HepG2 (cell line): ENCODE measurements around the gene C21orf58. TPM values are rescaled to one million over a fixed set of nuclear protein-coding genes. Genes with fewer than 3 reads are reported as not detected.

Experiments
- CREM ChIP-seq, 2 experiments: sonication (generic) in 1 of 2; formaldehyde crosslinking in 1 of 2; IDR thresholded peaks; 2 replicates each; pipeline versions ENCODE4 v1.4.0 to v1.6.1; 2016 to 2020; ENCODE audit warnings: antibody characterized with exemption in 1 of 2, mild to moderate bottlenecking in 1 of 2, missing genetic modification reagents in 1 of 2
- KDM5B ChIP-seq: sonication (generic); formaldehyde crosslinking; IDR thresholded peaks from 2 replicates; pipeline ENCODE4 v1.4.0; 2020; ENCODE audit warnings: missing genetic modification reagents, mild to moderate bottlenecking, borderline replicate concordance
- KLF11 ChIP-seq: IDR thresholded peaks from 2 replicates; pipeline ENCODE4 v1.6.1; 2016; ENCODE audit warnings: missing compliant biosample characterization
- NFE2 ChIP-seq: sonication (generic); formaldehyde crosslinking; IDR thresholded peaks from 2 replicates; pipeline ENCODE4 v1.4.0; 2020; ENCODE audit warnings: missing genetic modification reagents
- NR2C2 ChIP-seq: sonication (generic); formaldehyde crosslinking; IDR thresholded peaks from 2 replicates; pipeline ENCODE4 v1.4.0; 2020; ENCODE audit warnings: missing genetic modification reagents, mild to moderate bottlenecking, moderate library complexity, borderline replicate concordance
- NR3C1 ChIP-seq: sonication (generic); formaldehyde crosslinking; IDR thresholded peaks from 2 replicates; pipeline ENCODE4 v1.4.0; 2020; ENCODE audit warnings: missing genetic modification reagents
- RBAK ChIP-seq: sonication (generic); formaldehyde crosslinking; IDR thresholded peaks from 2 replicates; pipeline ENCODE4 v1.5.1; 2020; ENCODE audit warnings: mild to moderate bottlenecking, missing genetic modification reagents
- SNAI1 ChIP-seq: sonication (generic); formaldehyde crosslinking; IDR thresholded peaks from 2 replicates; pipeline ENCODE4 v1.5.0; 2020; ENCODE audit warnings: mild to moderate bottlenecking, missing genetic modification reagents, borderline replicate concordance
- STAT6 ChIP-seq: sonication (generic); formaldehyde crosslinking; IDR thresholded peaks from 2 replicates; pipeline ENCODE4 v1.4.0; 2020; ENCODE audit warnings: missing genetic modification reagents, mild to moderate bottlenecking, borderline replicate concordance
- TARDBP ChIP-seq: sonication (generic); formaldehyde crosslinking; IDR thresholded peaks from 2 replicates; pipeline ENCODE4 v1.8.0; 2022; ENCODE audit warnings: mild to moderate bottlenecking, missing genetic modification reagents
- TFAP4 ChIP-seq: sonication (generic); IDR thresholded peaks from 2 replicates; pipeline ENCODE4 v1.6.1; 2016; ENCODE audit warnings: low read depth, borderline replicate concordance
- ZBTB4 ChIP-seq: sonication (generic); formaldehyde crosslinking; IDR thresholded peaks from 2 replicates; pipeline ENCODE4 v1.4.0; 2020; ENCODE audit warnings: missing genetic modification reagents, mild to moderate bottlenecking, borderline replicate concordance
- ZNF34 ChIP-seq: sonication (generic); formaldehyde crosslinking; IDR thresholded peaks from 2 replicates; pipeline ENCODE4 v1.4.0; 2020; ENCODE audit warnings: mild to moderate bottlenecking, missing genetic modification reagents, borderline replicate concordance
- ZNF800 ChIP-seq: sonication (generic); formaldehyde crosslinking; IDR thresholded peaks from 2 replicates; pipeline ENCODE4 v1.4.0; 2020; ENCODE audit warnings: missing genetic modification reagents
- ZNF839 ChIP-seq: sonication (generic); formaldehyde crosslinking; IDR thresholded peaks from 2 replicates; pipeline ENCODE4 v1.4.0; 2020; ENCODE audit warnings: missing genetic modification reagents, mild to moderate bottlenecking, borderline replicate concordance
- polyA plus RNA-seq, 8 experiments: library from polyadenylated mRNA; depleted of rRNA in 3 of 8; stranded (reverse) in 7 of 8; unstranded in 1 of 8; fragments of >200 nt; fragmentation: Illumina TruSeq in 4 of 8; extraction: Trizol in 4 of 8; gene quantifications; 2 replicates each; pipeline versions ENCODE4 v1.2.1 to v1.2.3, GENCODE V29; 2011 to 2016; ENCODE audit warnings: low read depth in 4 of 8, missing spikeins in 1 of 8, mixed read lengths in 1 of 8; ENCODE audit not compliant: insufficient read depth in 1 of 8
- total RNA-seq, 5 experiments: library from RNA; depleted of rRNA; stranded (reverse); fragments of >200 nt; fragmentation: Illumina TruSeq; extraction: Trizol; gene quantifications; 2 replicates each; pipeline ENCODE4 v1.2.3, GENCODE V29; 2016; ENCODE audit warnings: low read depth in 1 of 5
- TF ChIP-seq, protein P1 (sequence below): sonication (generic); formaldehyde crosslinking; IDR thresholded peaks from 2 replicates; pipeline ENCODE4 v1.4.0; 2020; ENCODE audit warnings: missing genetic modification reagents

C21orf58 gene
- total and polyA plus RNA-seq, 2 of the 13 experiments (the other 11 are each of a cell fraction or from before 2014, with no cell fraction given) = 3.5 to 6.8 TPM

- no peak for TF ChIP-seq ZBTB4
- no peak for TF ChIP-seq ZNF34 (CRISPR knock-in tag)
- no peak for TF ChIP-seq NR3C1
- TF ChIP-seq ZNF839 (CRISPR knock-in tag) = no peak
- no peak for TF ChIP-seq NFE2 (CRISPR knock-in tag)
- TF ChIP-seq RBAK (CRISPR knock-in tag) = no peak
- TF ChIP-seq NR2C2 (CRISPR knock-in tag) = no peak
- TF ChIP-seq SNAI1 = no peak
- TF ChIP-seq KLF11 (CRISPR knock-in tag) = no peak
- TF ChIP-seq, protein P1, sequence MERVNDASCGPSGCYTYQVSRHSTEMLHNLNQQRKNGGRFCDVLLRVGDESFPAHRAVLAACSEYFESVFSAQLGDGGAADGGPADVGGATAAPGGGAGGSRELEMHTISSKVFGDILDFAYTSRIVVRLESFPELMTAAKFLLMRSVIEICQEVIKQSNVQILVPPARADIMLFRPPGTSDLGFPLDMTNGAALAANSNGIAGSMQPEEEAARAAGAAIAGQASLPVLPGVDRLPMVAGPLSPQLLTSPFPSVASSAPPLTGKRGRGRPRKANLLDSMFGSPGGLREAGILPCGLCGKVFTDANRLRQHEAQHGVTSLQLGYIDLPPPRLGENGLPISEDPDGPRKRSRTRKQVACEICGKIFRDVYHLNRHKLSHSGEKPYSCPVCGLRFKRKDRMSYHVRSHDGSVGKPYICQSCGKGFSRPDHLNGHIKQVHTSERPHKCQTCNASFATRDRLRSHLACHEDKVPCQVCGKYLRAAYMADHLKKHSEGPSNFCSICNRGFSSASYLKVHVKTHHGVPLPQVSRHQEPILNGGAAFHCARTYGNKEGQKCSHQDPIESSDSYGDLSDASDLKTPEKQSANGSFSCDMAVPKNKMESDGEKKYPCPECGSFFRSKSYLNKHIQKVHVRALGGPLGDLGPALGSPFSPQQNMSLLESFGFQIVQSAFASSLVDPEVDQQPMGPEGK (CRISPR knock-in tag) = peak; percentile 41; the same call in 1 of the 2 replicates
- no peak for TF ChIP-seq STAT6 (CRISPR knock-in tag)
- TF ChIP-seq CREM (IDR thresholded peaks at IDR 0.05) = no peak
- TF ChIP-seq CREM (CRISPR knock-in tag; IDR thresholded peaks at IDR 0.05) = no peak
- peak; percentile 91; the same call in 1 of the 2 replicates for TF ChIP-seq TFAP4
- 0 out of 2 replicates have a peak, but pooled peaks have one; percentile 38 for TF ChIP-seq ZNF800 (CRISPR knock-in tag)
- TF ChIP-seq KDM5B (CRISPR knock-in tag) = peak; percentile 71; the same call in 1 of the 2 replicates
- peak; percentile 47; the same call in 1 of the 2 replicates for TF ChIP-seq TARDBP (CRISPR knock-in tag)
Observed at GRCh38 chr21:46295996-46296752, 27.5 kb downstream of the C21orf58 start (continued).
